Stimulated activated CD4-positive, alpha-beta T cell treated with anti-CD3 and anti-CD28 coated beads, TNF-alpha, amount 100 ng/mL, for 24 hours (primary cell): ENCODE measurements around the gene IGF1R.

Source experiments
- DNase-seq, 3 experiments: peaks; one replicate each; pipeline ENCODE4 v3.0.0-alpha.2; 2020; ENCODE audit warnings: low read depth in 3 of 3

IGF1R gene

DNA sequence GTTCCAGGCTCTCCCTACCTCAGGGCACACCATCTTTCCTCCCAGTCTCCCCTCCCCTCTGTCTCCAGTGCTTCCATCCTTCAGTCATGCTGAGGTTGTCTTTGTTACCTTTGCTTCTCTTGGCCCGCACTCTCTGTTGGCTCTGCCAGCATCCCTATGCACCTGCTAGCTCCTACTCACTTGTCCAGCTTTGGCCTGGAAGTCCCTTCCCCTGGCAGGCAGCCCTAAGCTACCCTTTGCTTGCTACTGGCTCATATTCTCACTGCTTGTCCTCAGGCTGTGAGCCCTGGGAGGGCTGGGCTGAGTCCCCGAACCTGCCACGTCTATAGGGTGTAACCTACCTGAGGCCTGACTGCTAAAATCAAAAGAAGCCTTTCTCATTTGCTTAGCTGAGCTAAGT lies 236.6 kb downstream of the IGF1R start:
- DNase-seq: no peak

DNA sequence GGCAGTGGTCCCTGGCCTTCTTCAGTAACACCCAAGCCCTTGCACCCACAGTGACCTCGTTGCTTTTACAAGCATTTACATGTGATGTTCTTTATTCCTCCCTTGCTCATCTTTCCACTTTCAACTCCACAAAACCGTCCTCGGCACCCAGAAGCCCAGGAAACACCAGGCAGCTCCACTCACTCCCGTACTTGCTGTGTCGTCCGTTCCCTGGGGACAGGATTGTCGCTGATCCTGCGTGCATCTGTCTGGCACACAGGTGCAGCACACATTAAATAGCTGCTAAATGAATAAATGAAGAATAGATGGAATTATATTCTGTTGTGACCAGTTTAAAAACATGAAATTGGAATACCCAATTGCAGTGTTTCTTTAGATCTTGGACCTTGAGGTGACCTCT lies 239.6 kb downstream of the IGF1R start:
- DNase-seq: no peak

DNA sequence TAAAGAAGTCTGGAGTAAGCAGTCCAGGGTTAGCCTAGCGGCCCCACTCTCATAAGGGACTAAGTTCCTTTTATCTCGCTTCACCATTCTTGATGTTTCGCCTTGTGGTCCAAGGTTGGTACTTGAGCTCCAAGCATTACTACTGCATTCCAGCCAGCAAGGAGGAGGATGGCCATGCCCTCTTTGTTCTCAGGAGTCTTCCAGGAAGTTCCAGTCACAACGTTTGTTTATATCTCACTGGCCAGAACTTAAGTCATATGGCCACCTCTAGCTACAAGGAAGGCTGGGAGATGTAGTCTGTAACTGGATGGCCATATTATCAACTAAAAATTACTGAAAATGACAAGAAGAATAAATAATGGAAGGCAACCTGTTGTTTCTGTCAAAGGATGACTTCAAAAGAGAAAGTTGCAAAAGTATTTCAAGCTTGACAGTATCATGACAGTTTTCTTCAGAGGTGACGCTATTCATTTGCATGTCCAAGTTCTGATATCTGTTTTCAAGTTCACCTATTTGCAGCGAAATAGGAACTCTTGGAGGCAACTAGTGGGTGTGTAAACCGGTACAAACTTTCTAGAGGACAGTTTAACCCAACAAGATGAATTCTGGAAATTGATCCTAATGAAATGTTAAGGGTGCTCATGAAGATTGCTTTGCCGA lies 240.6 kb downstream of the IGF1R start:
- DNase-seq: no peak

GRCh38 chr15:98889930-98890695 lies 241.8 kb downstream of the IGF1R start:
- no peak for DNase-seq

- DNase-seq: no peak
Observed at GRCh38 chr15:98891301-98891700, 243.0 kb downstream of the IGF1R start.

DNA sequence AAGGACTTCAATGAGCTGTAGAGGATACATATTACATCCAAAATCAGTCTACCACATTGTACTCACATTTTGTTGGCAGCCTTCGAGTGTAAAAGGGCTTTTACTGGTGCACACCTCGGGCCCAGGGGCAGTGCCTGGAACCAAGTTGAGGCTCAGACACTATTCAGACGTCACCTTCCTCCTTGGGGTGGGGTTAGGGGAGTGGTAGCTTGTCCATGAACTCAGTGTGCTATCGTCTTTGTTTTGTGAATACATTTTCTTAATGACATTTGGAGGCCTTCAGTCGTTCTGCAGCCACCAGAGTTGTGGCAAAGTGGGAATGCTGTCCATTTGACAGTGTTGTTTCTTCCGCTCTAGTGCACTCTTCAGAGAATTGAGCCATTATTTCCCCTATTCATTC lies 245.1 kb downstream of the IGF1R start:
- DNase-seq: no peak

- no peak for DNase-seq
Observed at GRCh38 chr15:98894312-98894711, 246.0 kb downstream of the IGF1R start.

- DNase-seq: no peak
Observed at GRCh38 chr15:98896002-98896721, 247.8 kb downstream of the IGF1R start.

GRCh38 chr15:98896802-98897732 lies 248.7 kb downstream of the IGF1R start:
- no peak for DNase-seq

GRCh38 chr15:98898122-98898521 lies 249.8 kb downstream of the IGF1R start:
- DNase-seq: no peak

GRCh38 chr15:98899272-98900021 lies 251.1 kb downstream of the IGF1R start:
- DNase-seq: no peak

DNA sequence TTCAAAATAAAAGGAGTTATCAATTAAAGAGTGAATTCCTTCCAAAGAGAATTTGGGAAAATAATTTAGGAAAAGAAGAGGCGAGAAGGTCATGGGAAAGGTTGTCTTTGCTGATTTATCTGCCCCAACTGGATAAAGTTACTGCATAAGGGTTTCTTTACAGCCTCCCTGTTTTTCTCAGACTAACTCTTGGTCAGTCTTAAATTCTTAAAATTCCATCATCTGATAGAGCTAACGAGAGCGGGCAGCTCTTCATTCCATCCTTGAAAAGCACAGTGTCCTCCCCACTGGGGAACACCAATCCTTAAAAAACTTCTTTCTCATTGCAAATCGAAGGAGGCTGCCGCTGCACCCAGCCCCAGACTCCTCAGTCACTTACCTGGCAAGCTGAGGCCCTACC lies 252.0 kb downstream of the IGF1R start:
- DNase-seq: no peak

DNA sequence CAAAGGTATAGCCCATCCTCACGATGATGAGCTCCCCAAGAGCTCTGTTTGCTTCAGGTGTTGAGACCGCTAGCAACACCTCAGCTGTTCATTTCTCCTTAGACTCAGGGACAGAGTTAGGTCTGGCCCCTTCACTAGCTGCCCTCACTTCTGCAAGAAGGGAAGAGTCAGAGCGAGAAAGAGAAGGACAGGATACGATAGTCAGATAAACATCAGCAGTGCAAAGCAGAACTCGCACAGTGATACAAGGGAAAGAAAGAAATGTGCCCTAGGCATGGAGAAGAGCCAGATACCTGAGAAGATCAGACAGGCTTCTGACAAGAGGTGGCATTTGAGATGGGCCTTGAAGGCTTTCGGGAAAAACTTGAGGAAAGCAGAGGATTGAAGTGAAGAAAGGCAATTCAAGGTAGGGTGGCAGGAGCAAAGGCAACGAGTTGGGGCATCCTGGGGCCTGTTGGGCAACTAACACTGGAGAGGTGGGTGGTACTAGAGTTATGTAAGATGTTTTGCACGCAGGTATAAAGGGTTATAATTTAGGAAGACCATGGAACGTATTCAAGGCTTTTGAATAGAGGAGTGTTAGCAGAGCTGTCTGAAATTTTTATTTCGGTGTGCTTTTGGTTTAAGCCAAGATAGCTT lies 253.2 kb downstream of the IGF1R start:
- no peak for DNase-seq

DNA sequence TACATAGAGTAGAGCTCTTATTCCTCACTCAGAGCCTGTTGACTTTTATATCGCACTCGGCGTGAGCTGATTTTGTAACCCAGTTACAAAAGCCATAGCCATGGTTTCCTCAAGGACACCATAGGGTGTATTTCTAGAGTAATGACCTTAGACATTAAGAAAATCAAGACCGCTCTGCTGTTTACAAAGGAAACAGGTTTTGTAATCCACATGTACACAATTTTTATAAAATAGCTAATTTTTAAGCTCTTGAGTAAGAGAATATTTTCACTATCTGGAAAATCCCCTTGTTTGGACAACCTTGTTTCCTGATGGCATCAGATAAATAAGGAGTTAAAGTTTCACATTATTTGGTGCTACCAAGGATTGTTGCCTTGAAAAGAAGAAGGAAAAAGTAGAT lies 254.6 kb downstream of the IGF1R start:
- DNase-seq: no peak

DNA sequence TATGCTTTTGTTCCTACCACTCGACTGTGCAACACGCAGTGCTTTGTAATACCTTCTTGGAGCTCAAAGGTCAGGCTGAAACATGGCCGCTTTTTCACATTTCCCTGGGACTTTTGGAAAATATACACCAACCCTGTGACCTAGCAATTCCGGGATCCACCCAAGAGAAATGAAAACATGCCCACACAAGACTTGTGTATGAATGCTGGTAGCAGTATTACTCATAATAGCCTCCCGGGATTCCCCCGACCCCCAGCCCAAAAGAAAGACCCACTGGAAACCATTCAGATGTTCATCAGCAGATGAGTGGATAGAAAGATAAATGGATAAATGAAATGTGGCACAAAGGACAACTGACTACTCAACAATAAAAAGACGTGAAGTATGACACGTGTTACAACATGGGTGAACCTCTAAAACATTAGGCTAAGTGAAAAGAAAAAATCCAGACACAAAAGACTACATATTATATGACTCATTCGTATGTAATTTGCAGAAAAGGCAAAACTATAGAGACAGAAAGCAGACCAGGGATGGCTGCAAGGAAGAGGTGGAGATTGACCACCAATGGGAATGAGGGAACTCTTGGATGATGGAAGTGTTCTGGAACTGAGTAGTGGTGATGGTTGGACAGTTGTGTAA lies 255.2 kb downstream of the IGF1R start:
- DNase-seq: no peak

DNA sequence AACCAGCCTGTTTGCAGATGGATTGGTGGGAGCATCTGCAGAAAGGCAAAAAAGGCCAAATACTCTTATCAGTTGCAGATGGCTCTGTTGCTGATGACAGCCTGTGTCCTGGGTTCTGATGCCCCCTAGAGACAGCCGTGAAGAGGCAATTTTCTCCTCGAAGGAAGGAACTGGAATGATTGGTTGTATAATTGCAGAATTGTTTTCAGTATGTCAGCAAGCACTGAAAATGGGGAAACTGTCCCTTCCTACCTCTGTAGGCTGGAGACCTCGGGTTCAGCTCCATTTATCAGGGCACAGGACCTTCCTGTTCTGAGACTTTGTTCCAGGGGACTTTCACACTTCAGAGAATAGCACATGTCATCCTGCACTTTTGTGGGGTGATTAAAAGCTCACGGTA lies 256.2 kb downstream of the IGF1R start:
- no peak for DNase-seq

GRCh38 chr15:98905963-98906711 lies 257.8 kb downstream of the IGF1R start:
- no peak for DNase-seq

- no peak for DNase-seq
Observed at GRCh38 chr15:98906712-98907083, 258.4 kb downstream of the IGF1R start.

DNA sequence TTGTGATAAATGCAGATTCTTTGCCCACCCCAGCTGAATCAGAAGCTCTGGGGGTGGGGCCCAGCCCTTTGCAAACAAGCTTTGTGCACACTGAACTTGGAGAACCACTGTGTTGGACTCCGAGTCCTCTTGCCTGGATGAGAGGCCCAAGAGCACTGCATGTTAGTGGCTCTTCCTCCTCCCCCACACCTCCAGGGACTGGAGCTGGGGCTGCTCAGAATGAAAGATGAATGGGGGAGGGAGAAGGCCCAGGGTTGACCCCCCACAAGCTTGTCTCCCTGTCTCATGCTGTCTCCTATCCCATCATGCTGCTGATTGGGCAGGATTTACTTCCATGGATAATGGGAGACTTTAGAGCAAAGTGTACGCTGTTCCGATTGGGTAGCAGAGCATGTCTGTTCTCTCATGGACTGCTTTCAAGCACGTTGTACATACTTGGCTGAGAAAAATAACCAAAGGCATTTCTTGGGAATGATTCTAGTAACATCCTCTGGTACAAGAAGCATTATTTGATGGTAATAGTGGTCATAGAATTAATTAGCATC lies 259.7 kb downstream of the IGF1R start:
- no peak for DNase-seq
